ENCODE measurements around the gene NFIA.

NFIA gene

GRCh38 chr1:61173118-61173517 is 90.8 kb downstream of the NFIA start:
- H3K9me3 Mint-ChIP-seq, result no peaks in the 10 kb centered on the region
- H3K27ac Mint-ChIP-seq, result no peak overlapping the region
- H3K27me3 Mint-ChIP-seq, result peaks cover 29% of the 10 kb centered on the region
- no peaks in the 10 kb centered on the region for H3K36me3 Mint-ChIP-seq
- no peaks in the 10 kb centered on the region for H3K4me1 Mint-ChIP-seq
- no peak overlapping the region for H3K4me3 Mint-ChIP-seq
- ATAC-seq, result no peak

DNA sequence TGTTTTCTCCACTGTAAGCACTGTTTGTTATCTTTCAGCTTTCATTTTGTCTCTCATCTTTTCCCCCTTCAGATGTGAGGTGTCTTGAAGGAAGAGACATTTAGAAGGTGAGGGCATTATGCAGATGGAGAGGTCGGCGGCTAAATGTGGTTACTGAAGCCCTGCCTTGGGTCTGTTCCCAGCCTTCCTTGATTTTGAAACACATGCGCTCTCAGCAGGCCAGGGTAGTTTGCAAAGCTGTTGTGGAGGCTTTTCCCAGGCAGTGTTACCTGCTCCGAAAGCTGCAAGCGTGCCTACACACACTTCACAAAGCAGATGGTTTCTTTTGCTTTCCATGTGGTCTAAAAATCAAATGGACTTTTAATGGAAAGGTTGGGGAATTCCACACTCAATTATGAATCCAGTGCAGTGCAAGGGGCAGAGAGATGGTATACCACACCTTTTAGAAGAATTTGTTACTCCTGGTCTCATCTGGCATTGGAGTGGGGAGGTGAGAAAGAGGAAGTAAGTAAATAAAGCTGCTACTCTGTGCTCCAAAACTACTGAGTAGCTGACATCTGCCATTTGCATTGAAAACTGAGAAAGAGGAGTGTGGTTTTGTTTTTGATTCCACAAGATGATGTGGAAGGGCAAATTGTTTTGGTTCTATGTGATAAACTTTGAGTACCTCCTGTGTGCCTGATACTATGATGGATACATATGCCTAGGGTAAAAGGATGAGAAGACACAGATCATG is 91.9 kb downstream of the NFIA start:
- Mint-ChIP-seq H3K4me3 (no peak overlapping the region), H3K27ac (no peak overlapping the region), H3K36me3 (no peaks in the 10 kb centered on the region), H3K27me3 (peaks cover 29% of the 10 kb centered on the region), H3K9me3 (no peaks in the 10 kb centered on the region), H3K4me1 (no peaks in the 10 kb centered on the region)
- no peak for ATAC-seq

DNA sequence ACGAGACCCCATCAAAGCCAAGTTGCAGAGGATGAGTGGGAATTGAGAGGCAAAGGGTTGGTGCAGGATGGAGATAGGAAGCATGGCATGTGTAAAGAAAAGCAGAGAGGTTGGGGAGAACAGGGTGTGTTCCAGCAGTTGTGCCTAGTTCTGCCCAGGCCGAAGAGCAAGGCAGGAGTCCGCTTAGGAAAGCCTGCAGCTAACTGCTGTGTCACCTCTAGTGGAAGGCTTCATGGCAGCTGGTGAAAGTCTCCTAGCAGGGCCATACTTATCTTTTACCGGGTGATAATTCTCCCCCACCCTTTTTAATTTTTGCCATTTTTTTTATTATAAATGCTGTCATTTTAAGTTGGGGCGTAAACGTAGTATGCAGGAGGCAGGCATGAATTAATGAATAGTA is 93.6 kb downstream of the NFIA start:
- no peak for ATAC-seq
- no peaks in the 10 kb centered on the region for H3K4me1 Mint-ChIP-seq
- H3K9me3 Mint-ChIP-seq, result no peaks in the 10 kb centered on the region
- no peak overlapping the region for H3K4me3 Mint-ChIP-seq
- H3K27ac Mint-ChIP-seq, result no peak overlapping the region
- H3K36me3 Mint-ChIP-seq, result no peaks in the 10 kb centered on the region
- H3K27me3 Mint-ChIP-seq, result peaks cover 29% of the 10 kb centered on the region

DNA sequence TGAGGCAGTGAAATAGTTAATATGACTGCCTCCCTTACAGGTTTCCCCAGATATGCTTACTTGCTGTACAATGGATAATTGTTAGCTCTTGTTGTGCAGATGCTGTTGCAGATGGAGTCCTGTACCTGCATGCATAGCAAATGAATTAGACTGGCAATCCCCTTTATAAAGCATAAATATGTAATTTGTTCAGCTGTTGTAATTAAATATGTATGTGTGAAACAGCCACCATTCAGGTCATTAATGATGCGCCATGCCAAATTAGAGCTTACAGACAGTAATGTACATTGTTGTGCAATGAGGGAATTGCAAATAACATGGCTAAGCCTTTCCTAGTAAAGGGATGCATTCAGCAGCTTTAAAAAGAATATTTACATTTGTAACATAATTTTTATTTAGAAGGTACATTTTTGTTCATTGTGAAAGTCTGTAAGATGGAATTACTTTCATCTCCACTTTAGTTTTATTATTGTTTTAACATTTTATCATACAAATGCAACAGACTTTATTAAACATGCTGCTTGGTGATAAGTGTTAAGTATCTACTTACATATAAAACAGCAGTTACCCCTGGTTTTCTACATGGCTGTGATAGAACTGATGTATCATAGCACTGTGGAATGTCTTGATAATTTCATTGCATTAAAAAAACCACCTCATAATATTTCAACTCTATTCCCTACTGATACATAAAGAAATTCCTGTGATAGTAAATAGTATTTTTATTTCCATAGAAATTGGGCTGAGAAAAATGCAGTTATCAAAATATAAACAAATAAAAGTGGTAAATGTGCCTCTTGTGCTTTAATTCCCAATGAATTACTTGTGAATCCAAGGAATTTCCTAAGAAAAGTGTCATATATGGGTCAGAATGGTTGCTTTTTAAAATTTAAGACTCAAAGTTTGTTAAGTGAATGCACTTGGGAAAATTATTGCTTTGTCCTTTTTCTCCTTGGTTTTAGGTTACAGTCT is 99.0 kb downstream of the NFIA start:
- no peak for ATAC-seq
- H3K4me3 Mint-ChIP-seq, result no peak overlapping the region
- no peaks in the 10 kb centered on the region for H3K36me3 Mint-ChIP-seq
- H3K27ac Mint-ChIP-seq, result no peak overlapping the region
- H3K27me3 Mint-ChIP-seq, result no peaks in the 10 kb centered on the region
- H3K4me1 Mint-ChIP-seq, result peaks cover 7% of the 10 kb centered on the region
- H3K9me3 Mint-ChIP-seq, result no peaks in the 10 kb centered on the region

- Mint-ChIP-seq H3K9me3 (no peaks in the 10 kb centered on the region), H3K4me3 (no peak overlapping the region), H3K27me3 (no peaks in the 10 kb centered on the region), H3K27ac (no peak overlapping the region), H3K4me1 (peaks cover 7% of the 10 kb centered on the region), H3K36me3 (no peaks in the 10 kb centered on the region)
- no peak for ATAC-seq
Observed at GRCh38 chr1:61182049-61182448, 99.7 kb downstream of the NFIA start.

DNA sequence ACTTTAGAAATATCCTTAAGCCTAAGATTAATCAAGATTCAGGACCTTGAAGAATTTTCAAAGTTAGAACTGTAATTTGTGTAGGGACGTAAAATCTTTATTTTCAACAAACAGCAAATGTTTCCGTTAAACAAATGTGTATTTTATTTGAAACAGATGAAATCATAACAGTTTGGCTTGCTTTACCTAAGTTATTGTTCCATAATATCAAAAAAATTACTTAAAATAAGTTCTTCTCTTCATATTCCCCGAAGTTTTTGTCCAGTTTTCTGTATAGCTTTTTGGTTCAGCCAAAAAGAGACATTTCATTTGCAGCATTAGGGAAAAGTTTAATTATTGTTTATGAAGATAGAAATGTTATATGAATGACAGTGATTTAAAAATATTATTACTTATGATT is 100.1 kb downstream of the NFIA start:
- Mint-ChIP-seq H3K27ac (no peak overlapping the region), H3K27me3 (no peaks in the 10 kb centered on the region), H3K4me1 (peaks cover 7% of the 10 kb centered on the region), H3K9me3 (no peaks in the 10 kb centered on the region), H3K36me3 (no peaks in the 10 kb centered on the region), H3K4me3 (no peak overlapping the region)
- no peak for ATAC-seq

DNA sequence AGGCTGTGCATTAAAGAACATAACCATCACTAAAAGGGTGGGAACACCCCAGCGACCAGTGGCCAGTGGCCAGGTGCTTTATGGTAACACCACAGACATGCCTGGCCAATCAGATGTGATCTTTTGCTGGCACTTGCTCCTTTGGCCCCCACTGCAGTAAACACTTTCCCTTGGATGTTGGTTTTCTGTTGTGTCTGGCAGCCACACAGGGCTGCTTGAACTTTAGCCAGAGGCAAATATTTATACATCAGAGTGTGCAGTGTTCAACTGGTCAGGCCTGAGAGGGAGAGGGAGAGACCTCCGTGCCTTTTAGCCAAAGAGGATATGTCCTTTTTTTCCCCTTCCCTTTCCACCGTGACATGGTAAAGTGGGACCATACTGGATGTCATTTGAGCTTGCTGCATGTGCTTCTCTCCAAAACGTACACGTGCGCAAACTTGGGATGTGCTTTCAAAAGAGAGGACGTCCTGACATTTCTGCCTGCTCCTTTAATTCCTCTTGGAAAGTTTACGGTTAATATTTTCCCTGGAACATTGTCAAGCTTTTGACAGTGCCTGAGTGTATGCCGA is 101.2 kb downstream of the NFIA start:
- no peaks in the 10 kb centered on the region for H3K9me3 Mint-ChIP-seq
- ATAC-seq, result no peak
- H3K27me3 Mint-ChIP-seq, result peaks cover under 1% of the 10 kb centered on the region
- H3K27ac Mint-ChIP-seq, result no peak overlapping the region
- peaks cover 7% of the 10 kb centered on the region for H3K4me1 Mint-ChIP-seq
- H3K4me3 Mint-ChIP-seq, result no peak overlapping the region
- no peaks in the 10 kb centered on the region for H3K36me3 Mint-ChIP-seq

DNA sequence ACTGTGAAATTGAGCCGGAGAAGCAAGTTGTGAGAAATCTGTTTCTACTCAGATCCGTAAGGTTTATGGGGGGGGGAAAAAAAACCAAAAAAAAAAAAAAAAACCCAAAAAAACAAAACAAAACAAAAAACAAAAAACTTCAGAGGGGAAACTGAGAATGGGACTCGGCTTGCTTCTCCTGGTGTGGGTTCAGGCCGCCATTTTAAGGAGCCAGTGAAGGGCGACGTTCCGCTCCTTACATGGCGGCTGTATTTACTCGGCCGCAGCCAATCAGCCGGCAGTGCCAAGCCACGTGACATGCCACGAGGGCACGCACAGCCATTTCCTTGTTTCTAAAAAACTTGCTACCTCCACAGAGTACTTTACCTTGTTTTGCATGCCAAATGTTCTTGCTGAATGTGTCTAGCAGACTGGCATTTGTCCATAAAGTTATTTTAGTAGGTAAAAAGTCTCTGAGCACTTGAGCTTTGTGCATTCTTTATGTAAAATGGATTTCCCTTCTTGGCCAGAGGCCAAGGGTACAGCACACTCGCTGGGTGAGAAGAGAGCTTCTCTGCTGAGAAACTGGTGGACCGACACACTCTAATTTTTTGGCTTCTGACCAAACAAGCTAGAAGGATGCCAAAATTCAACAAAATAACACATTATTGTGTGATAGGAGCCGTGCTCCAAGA is 101.8 kb downstream of the NFIA start:
- H3K27ac Mint-ChIP-seq, result no peak overlapping the region

GRCh38 chr1:61184714-61185106 is 102.3 kb downstream of the NFIA start:
- Mint-ChIP-seq H3K27me3 (peaks cover 10% of the 10 kb centered on the region), H3K27ac (no peak overlapping the region), H3K36me3 (no peaks in the 10 kb centered on the region), H3K9me3 (no peaks in the 10 kb centered on the region), H3K4me3 (no peak overlapping the region), H3K4me1 (peaks cover 7% of the 10 kb centered on the region)
- ATAC-seq, result no peak

More for the DNA sequence above, 101.8 kb downstream of the NFIA start:
- no peak overlapping the region for H3K4me3 Mint-ChIP-seq
- no peaks in the 10 kb centered on the region for H3K9me3 Mint-ChIP-seq
- peaks cover 7% of the 10 kb centered on the region for H3K27me3 Mint-ChIP-seq
- no peak for ATAC-seq
- H3K36me3 Mint-ChIP-seq, result no peaks in the 10 kb centered on the region
- peaks cover 7% of the 10 kb centered on the region for H3K4me1 Mint-ChIP-seq

DNA sequence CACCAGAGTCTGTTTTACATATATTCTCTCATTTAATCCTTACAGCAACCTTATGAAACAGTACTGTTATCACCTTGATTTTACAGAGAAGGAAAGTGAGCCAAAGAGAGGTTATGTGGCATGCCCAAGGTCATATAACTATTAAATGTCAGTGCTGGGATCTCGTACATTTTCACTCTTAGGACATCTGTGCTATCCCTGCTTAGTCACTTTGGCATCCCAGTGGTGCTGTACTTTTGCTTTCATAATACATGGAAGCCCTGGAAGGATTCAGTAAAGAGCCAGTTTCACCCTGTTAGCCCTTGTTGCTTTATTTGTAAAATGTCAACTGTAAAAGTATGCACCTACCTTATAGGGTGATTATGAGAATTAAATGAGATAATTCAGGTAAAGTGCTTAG is 104.4 kb downstream of the NFIA start:
- Mint-ChIP-seq H3K36me3 (no peaks in the 10 kb centered on the region), H3K4me1 (peaks cover 7% of the 10 kb centered on the region), H3K27me3 (peaks cover 10% of the 10 kb centered on the region), H3K4me3 (no peak overlapping the region), H3K9me3 (no peaks in the 10 kb centered on the region), H3K27ac (no peak overlapping the region)
- ATAC-seq, result no peak

- H3K27ac Mint-ChIP-seq, result no peak overlapping the region
- no peaks in the 10 kb centered on the region for H3K9me3 Mint-ChIP-seq
- H3K4me3 Mint-ChIP-seq, result no peak overlapping the region
- H3K4me1 Mint-ChIP-seq, result peaks cover 7% of the 10 kb centered on the region
- H3K27me3 Mint-ChIP-seq, result peaks cover 10% of the 10 kb centered on the region
- H3K36me3 Mint-ChIP-seq, result no peaks in the 10 kb centered on the region
- ATAC-seq, result no peak
Observed at GRCh38 chr1:61187352-61188086, 105.2 kb downstream of the NFIA start.

GRCh38 chr1:61190153-61190552 is 107.8 kb downstream of the NFIA start:
- no peak overlapping the region for H3K27ac Mint-ChIP-seq
- H3K36me3 Mint-ChIP-seq, result no peaks in the 10 kb centered on the region
- no peak for ATAC-seq
- no peak overlapping the region for H3K4me3 Mint-ChIP-seq
- H3K27me3 Mint-ChIP-seq, result peaks cover 10% of the 10 kb centered on the region
- no peaks in the 10 kb centered on the region for H3K9me3 Mint-ChIP-seq
- H3K4me1 Mint-ChIP-seq, result no peaks in the 10 kb centered on the region

DNA sequence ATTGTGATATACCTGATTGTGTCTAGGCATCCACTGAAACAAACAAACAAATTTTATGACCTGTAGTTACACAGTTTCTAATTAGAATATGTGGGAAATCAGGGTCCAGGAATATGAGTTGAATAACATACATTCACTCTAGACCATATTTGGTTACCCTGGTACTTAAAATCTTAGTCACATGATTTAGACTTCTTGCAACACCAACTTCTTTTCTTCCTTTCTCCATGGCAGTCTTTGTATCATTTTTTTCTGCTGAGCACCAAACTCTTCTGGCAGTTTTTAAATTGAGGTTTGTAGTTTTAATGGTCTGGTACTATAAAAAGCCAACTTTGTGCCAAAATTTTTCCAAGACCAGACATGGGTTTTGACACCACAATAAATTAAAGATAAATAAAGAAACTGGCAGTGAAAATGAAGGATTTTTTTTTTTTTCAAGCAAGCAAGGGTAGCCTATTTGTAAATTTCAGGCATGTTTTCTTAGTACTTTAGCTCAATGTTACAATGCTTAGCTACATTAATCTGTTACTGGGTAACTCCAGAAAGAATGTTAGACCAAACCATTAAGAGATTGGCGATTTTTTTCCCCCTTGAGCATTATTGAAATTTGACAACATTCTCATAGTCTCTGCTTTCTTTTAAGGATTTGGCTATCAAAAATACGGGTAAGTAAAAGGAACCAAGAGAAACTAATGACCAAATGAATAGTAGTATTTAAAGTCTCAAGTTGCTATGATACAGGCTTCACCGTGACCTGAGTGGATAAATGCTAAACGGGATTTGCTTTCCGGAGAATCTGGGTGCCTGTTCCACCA is 108.5 kb downstream of the NFIA start:
- H3K36me3 Mint-ChIP-seq, result no peaks in the 10 kb centered on the region
- H3K27me3 Mint-ChIP-seq, result peaks cover 10% of the 10 kb centered on the region
- H3K4me1 Mint-ChIP-seq, result no peaks in the 10 kb centered on the region
- no peak overlapping the region for H3K4me3 Mint-ChIP-seq
- H3K27ac Mint-ChIP-seq, result no peak overlapping the region
- no peaks in the 10 kb centered on the region for H3K9me3 Mint-ChIP-seq
- no peak for ATAC-seq

DNA sequence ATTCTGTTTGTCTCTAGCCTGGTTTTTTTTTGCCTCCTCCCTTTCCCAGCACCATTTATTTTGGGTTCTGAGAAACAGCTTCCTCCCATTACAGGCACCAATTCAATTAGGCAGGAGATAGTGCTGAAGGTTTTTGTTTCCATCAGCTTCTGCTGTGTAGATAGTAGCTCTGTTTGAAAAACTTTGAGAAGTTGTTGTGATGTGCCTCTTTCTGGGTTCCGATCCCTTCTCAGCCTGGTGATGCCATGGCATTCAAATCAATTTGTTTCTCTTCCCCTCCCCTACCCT is 109.0 kb downstream of the NFIA start:
- Mint-ChIP-seq H3K27me3 (peaks cover 10% of the 10 kb centered on the region), H3K4me1 (no peaks in the 10 kb centered on the region), H3K4me3 (no peak overlapping the region), H3K27ac (no peak overlapping the region), H3K9me3 (no peaks in the 10 kb centered on the region), H3K36me3 (no peaks in the 10 kb centered on the region)
- no peak for ATAC-seq
